ENCODE data around the gene PSIP1.
A peak's percentile ranks its signal among the peaks of the same experiment; 100 is the strongest.

Gene PSIP1

DNA sequence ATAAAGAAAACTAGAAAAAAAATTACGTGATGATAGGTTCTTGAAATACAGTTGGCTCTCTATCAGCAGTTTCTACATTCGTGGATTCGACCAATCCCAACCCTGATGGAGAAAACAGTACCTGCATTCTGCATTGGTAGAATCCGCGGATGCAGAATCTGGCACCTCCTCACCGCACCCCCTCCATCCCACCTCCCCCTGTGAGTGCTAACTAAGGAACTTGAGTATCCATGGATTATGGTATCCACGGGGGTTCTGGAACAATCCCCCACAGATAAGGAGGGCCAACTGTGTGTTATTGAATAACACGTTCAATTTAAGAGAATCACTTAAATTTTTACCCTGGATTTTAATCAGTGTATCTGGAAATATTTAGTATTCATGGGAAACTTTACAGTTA, 10.5 kb upstream of the PSIP1 start:
- no peaks in the 10 kb centered on the region for H3K27me3 Mint-ChIP-seq
- no peak overlapping the region for H3K27ac Mint-ChIP-seq
- H3K36me3 Mint-ChIP-seq (ENCODE audit: low read depth), result no peaks in the 10 kb centered on the region
- H3K4me3 Mint-ChIP-seq, result no peak overlapping the region
- peaks cover 6% of the 10 kb centered on the region for H3K4me1 Mint-ChIP-seq (ENCODE audit: low read depth)
- no peak for DNase-seq
- H3K9me3 Mint-ChIP-seq, result no peaks in the 10 kb centered on the region

DNA sequence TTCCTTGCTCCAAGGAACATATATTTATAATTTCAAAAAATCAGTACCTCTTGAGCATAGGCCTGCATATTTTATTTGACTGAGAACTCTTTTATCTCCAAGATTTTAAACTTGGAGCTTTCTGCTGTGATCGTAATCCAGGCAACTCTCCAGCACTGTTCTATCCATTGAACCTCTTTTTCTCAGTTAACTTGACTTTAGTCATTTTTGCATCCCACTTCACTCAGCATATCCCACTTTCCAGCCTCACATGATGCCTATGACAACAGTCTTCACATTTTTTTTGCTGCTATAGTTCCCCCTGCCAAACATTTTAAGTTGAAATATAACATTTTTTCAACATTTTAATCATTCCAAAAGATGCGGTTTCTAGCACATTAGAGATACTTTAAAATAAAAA, 9.1 kb upstream of the PSIP1 start:
- no peak overlapping the region for H3K4me3 Mint-ChIP-seq
- no peak for DNase-seq
- H3K9me3 Mint-ChIP-seq, result no peaks in the 10 kb centered on the region
- no peaks in the 10 kb centered on the region for H3K36me3 Mint-ChIP-seq (ENCODE audit: low read depth)
- H3K27me3 Mint-ChIP-seq, result no peaks in the 10 kb centered on the region
- H3K27ac Mint-ChIP-seq, result no peak overlapping the region
- peaks cover 6% of the 10 kb centered on the region for H3K4me1 Mint-ChIP-seq (ENCODE audit: low read depth)

GRCh38 chr9:15513335-15513734, 2.6 kb upstream of the PSIP1 start:
- H3K4me1 Mint-ChIP-seq (ENCODE audit: low read depth), result peaks cover 32% of the 10 kb centered on the region
- H3K27me3 Mint-ChIP-seq, result no peaks in the 10 kb centered on the region
- H3K27ac Mint-ChIP-seq, result no peak overlapping the region
- H3K9me3 Mint-ChIP-seq, result no peaks in the 10 kb centered on the region
- DNase-seq, result no peak
- H3K4me3 Mint-ChIP-seq, result no peak overlapping the region
- peaks cover 20% of the 10 kb centered on the region for H3K36me3 Mint-ChIP-seq (ENCODE audit: low read depth)

DNA sequence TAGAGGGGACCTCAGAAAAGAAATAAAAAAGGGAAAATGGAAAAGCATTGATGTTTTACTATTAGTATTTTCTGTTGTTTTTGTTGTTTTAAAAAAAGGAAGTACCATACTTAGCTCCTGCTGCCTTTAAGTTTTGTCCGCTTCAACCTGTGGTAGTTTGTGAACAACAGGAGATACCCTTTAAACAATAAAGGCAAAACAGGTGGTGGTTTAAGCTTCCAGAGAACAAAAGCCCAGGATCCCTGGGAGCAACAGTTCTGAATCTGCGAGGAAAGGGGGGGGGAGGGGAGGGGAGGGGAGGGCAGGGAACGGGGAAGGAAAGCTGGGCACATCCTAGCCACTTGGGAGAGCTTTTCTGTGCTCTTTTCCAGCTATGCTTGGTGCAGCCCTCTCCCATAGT, 2.1 kb upstream of the PSIP1 start:
- DNase-seq, result no peak
- peaks cover 24% of the 10 kb centered on the region for H3K36me3 Mint-ChIP-seq (ENCODE audit: low read depth)
- peaks cover 36% of the 10 kb centered on the region for H3K4me1 Mint-ChIP-seq (ENCODE audit: low read depth)
- H3K9me3 Mint-ChIP-seq, result no peaks in the 10 kb centered on the region
- H3K27me3 Mint-ChIP-seq, result no peaks in the 10 kb centered on the region
- no peak overlapping the region for H3K27ac Mint-ChIP-seq
- H3K4me3 Mint-ChIP-seq, result no peak overlapping the region

- Mint-ChIP-seq H3K27me3 (no peaks in the 10 kb centered on the region), H3K4me1 (ENCODE audit: low read depth) (peaks cover 41% of the 10 kb centered on the region), H3K4me3 (peak overlapping the region; percentile 19), H3K36me3 (ENCODE audit: low read depth) (peaks cover 31% of the 10 kb centered on the region), H3K9me3 (no peaks in the 10 kb centered on the region), H3K27ac (peak overlapping the region; percentile 74)
- no peak for DNase-seq
Measured at GRCh38 chr9:15512204-15512603, 1.4 kb upstream of the PSIP1 start.

DNA sequence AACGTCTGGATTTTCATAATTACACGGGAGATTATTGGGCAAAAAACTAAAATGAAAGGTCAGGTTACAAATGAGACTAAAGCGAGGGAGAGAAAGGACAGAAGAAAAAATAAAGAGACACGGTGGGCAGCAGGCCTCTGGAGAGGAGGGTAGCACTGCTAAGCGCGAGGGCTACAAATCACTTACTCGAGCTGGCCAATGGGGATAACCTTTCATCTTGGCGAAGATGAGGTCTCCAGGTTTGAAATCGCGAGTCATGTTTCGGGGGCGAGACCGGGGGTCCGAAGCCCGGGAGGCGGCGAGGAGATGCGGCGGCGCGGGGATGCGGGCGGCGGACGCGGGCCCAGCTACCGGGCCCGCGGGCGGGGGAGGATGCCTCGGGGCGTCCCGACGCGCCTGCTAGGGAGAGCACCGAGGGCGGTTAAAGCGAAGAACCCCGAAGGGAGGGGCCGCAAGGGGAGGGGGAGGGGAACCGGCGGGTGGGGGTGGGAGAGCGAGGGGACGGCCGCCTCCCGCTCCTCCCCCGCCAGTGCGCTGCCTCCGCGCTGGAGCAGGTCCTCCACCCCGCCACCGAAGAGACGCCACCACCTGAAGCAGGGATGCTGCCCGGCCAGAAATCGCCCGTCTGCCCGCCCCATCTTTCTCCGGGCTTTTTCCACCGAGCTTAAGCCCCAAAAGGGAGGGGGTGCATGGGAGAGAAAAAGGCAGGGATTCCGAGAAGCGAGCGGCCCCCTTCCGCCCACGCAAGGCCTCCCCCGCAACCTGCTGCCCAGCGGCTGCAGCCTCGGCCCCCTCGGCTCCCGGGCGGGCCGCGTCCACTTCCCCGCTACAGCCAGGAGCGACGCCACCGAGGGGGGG, 610 bp downstream of the PSIP1 start:
- peaks cover 51% of the 10 kb centered on the region for H3K36me3 Mint-ChIP-seq (ENCODE audit: low read depth)
- peak overlapping the region; percentile 91 for H3K4me3 Mint-ChIP-seq
- no peaks in the 10 kb centered on the region for H3K9me3 Mint-ChIP-seq
- H3K27me3 Mint-ChIP-seq, result no peaks in the 10 kb centered on the region
- H3K4me1 Mint-ChIP-seq (ENCODE audit: low read depth), result peaks cover 57% of the 10 kb centered on the region
- peak overlapping the region; percentile 97 for H3K27ac Mint-ChIP-seq
- DNase-seq, result peak; percentile 78

DNA sequence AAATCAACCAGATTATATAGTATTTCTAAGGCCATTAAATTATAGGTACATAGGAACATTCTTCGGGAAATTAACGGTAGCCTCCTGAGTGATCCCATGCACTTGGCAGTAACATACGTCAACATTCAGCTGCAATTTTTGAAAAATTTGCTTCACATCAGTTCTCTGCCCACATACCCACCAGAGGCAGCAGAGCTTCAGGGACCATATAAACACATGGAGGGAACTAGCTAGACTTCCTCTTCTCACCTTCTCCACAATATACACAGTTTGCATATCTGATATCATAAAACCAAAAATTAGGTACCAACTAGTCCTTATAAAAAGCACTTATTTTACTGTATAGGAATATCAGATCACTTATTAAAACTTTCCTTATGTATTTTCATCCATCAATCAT, 4.8 kb downstream of the PSIP1 start:
- no peaks in the 10 kb centered on the region for H3K9me3 Mint-ChIP-seq
- no peak overlapping the region for H3K4me3 Mint-ChIP-seq
- H3K27me3 Mint-ChIP-seq, result no peaks in the 10 kb centered on the region
- H3K27ac Mint-ChIP-seq, result peak overlapping the region; percentile 44
- H3K4me1 Mint-ChIP-seq (ENCODE audit: low read depth), result peaks cover 67% of the 10 kb centered on the region
- no peak for DNase-seq
- H3K36me3 Mint-ChIP-seq (ENCODE audit: low read depth), result peaks cover 86% of the 10 kb centered on the region

GRCh38 chr9:15501803-15502202, 9.0 kb downstream of the PSIP1 start:
- Mint-ChIP-seq H3K4me1 (ENCODE audit: low read depth) (peaks cover 66% of the 10 kb centered on the region), H3K4me3 (no peak overlapping the region), H3K9me3 (no peaks in the 10 kb centered on the region), H3K27ac (no peak overlapping the region), H3K36me3 (ENCODE audit: low read depth) (peaks cover 90% of the 10 kb centered on the region), H3K27me3 (no peaks in the 10 kb centered on the region)
- no peak for DNase-seq

- H3K4me3 Mint-ChIP-seq, result no peak overlapping the region
- H3K27ac Mint-ChIP-seq, result peak overlapping the region; percentile 27
- peaks cover 90% of the 10 kb centered on the region for H3K36me3 Mint-ChIP-seq (ENCODE audit: low read depth)
- DNase-seq, result no peak
- no peaks in the 10 kb centered on the region for H3K27me3 Mint-ChIP-seq
- H3K4me1 Mint-ChIP-seq (ENCODE audit: low read depth), result peaks cover 66% of the 10 kb centered on the region
- H3K9me3 Mint-ChIP-seq, result no peaks in the 10 kb centered on the region
Measured at GRCh38 chr9:15501179-15501578, 9.6 kb downstream of the PSIP1 start.

DNA sequence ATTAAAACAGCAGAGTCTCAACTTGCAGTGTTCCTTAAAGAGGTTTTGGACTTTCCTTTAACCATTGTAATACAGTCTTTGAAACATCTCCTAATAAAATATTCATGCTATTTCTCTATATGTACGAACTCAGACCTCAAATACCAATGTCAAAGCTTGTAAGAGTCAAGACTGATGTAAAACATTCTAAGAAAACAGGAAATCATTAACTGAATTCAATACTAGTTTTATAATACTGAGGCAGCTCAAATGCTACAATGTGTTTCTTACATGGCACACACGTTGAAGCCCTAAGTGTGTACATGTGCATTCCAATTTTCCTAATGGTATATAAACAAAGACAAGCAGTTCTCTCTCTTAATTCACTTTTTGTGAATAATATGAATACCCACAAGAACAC, 11.6 kb downstream of the PSIP1 start:
- Mint-ChIP-seq H3K4me3 (no peak overlapping the region), H3K27ac (peak overlapping the region; percentile 82), H3K9me3 (no peaks in the 10 kb centered on the region), H3K27me3 (no peaks in the 10 kb centered on the region), H3K4me1 (ENCODE audit: low read depth) (peaks cover 67% of the 10 kb centered on the region), H3K36me3 (ENCODE audit: low read depth) (peaks cover 84% of the 10 kb centered on the region)
- no peak for DNase-seq

DNA sequence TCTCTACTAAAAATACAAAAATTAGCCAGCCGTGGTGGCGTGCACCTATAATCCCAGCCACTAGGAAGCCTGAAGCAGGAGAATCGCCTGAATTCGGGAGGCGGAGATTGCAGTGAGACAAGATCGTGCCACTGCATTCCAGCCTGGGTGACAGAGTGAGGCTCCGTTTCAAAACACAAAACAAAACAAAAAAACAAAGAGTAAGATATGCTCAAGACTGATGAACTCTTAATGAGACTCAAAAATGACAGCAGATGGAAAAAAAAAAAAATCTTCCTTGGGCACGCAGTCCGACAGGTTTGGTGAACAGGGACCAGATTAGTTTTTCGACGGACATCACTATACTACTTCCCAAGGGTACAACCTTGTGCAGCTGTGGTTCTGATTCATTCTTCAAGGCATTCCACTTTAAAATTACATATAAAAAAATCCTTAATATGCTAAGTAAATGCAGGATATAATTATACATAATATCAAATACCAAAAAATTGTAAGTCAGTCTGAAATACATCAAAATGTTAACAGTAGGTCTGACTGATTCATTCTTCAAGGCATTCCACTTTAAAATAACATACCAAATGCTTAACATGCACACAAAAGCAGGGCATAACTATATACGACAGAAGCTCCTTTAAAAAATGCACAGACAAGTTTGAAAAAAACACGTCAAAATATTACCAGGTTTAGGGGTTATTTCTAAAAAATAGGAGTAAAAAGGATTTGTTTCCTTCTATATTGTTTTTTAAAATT, 12.3 kb downstream of the PSIP1 start:
- H3K4me1 Mint-ChIP-seq (ENCODE audit: low read depth), result peaks cover 70% of the 10 kb centered on the region
- no peak for DNase-seq
- H3K36me3 Mint-ChIP-seq (ENCODE audit: low read depth), result peaks cover 82% of the 10 kb centered on the region
- H3K4me3 Mint-ChIP-seq, result no peak overlapping the region
- H3K27ac Mint-ChIP-seq, result no peak overlapping the region
- no peaks in the 10 kb centered on the region for H3K9me3 Mint-ChIP-seq
- no peaks in the 10 kb centered on the region for H3K27me3 Mint-ChIP-seq

GRCh38 chr9:15492485-15493150, 18.2 kb downstream of the PSIP1 start:
- H3K27ac Mint-ChIP-seq, result peak overlapping the region; percentile 83
- H3K36me3 Mint-ChIP-seq (ENCODE audit: low read depth), result peaks cover 82% of the 10 kb centered on the region
- no peak overlapping the region for H3K4me3 Mint-ChIP-seq
- no peaks in the 10 kb centered on the region for H3K27me3 Mint-ChIP-seq
- H3K9me3 Mint-ChIP-seq, result no peaks in the 10 kb centered on the region
- H3K4me1 Mint-ChIP-seq (ENCODE audit: low read depth), result peaks cover 54% of the 10 kb centered on the region
- no peak for DNase-seq

DNA sequence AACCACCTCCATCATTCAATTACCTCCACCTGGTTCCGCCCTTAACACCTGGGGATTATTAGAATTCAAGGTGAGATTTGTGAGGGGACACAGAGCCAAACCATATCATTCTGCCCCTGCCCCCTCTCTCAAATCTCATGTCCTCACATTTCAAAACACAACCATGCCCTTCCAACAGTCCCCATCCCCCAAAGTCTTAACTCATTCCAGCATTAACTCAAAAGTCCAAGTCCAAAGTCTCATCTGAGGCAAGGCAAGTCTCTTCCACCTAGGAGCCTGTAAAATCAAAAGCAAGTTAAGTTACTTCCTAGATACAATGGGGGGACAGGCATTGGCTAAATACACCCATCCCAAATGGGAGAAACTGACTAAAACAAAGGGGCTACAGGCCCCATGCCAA, 18.8 kb downstream of the PSIP1 start:
- DNase-seq, result no peak
- Mint-ChIP-seq H3K4me3 (no peak overlapping the region), H3K27me3 (no peaks in the 10 kb centered on the region), H3K36me3 (ENCODE audit: low read depth) (peaks cover 84% of the 10 kb centered on the region), H3K4me1 (ENCODE audit: low read depth) (peaks cover 54% of the 10 kb centered on the region), H3K27ac (peak overlapping the region; percentile 64), H3K9me3 (no peaks in the 10 kb centered on the region)

DNA sequence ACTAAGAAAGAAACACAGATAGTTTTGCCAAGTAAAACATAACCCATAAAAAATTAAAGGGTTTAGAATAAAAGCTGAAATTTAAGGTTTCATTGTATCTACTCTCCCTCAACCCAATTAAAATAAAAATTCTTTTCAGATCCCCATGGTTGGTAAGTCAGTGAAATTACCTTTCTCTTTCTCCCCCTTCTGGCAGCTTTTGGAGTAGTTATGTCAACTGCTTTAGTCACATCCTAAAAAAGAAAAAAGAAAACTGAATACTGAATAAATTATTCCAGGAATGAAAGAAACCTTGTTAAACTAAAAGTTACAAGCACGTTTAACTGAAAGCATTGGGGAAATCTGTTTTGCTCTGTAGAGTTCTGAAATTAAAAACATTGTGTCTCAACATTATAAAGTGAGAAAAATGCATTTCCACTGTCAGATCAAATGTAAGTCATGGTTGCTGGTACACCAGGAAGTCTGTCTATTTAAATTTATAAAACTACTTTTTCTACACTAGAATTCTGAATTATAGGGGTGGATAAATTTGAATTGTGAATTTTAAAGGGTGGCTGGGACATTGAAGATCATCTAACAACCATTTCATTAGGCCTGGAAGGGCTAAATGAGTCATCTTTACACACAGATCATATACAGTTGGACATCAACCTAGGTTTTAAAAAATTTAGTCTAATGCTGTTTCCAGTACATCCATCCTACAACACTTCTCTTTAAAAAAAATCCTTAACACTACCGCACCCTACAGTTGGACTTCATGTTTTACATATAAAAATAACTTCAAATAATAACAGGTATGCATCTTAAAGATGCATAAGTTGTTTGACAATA, 24.7 kb downstream of the PSIP1 start:
- no peaks in the 10 kb centered on the region for H3K27me3 Mint-ChIP-seq
- H3K36me3 Mint-ChIP-seq (ENCODE audit: low read depth), result peaks cover 77% of the 10 kb centered on the region
- no peaks in the 10 kb centered on the region for H3K9me3 Mint-ChIP-seq
- peaks cover 44% of the 10 kb centered on the region for H3K4me1 Mint-ChIP-seq (ENCODE audit: low read depth)
- peak overlapping the region; percentile 83 for H3K27ac Mint-ChIP-seq
- no peak overlapping the region for H3K4me3 Mint-ChIP-seq
- DNase-seq, result no peak
